ENCODE measurements around the gene ELAVL3.
"Not testable (repeated sequence)": the region's sequence is repeated elsewhere in the genome, so short reads cannot be mapped to it uniquely, and the experiment has no call there.

DNA sequence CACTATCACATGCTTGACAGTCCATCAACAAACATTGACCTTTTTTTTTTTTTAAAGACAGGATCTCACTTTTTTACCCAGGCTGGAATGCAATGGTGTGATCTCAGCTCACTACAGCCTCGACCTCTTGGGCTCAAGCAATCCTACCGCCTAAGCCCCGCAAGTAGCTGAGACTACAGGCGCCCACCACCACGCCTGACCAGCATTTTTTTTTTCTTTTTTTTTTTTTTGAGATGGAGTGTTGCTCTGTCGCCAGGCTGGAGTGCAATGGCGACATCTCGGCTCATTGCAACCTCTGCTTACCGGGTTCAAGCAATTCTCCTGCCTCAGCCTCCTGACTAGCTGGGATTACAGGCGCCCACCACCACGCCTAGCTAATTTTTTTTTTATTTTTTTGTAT lies 21.9 kb downstream of the ELAVL3 start:
- TF ChIP-seq, protein P1, sequence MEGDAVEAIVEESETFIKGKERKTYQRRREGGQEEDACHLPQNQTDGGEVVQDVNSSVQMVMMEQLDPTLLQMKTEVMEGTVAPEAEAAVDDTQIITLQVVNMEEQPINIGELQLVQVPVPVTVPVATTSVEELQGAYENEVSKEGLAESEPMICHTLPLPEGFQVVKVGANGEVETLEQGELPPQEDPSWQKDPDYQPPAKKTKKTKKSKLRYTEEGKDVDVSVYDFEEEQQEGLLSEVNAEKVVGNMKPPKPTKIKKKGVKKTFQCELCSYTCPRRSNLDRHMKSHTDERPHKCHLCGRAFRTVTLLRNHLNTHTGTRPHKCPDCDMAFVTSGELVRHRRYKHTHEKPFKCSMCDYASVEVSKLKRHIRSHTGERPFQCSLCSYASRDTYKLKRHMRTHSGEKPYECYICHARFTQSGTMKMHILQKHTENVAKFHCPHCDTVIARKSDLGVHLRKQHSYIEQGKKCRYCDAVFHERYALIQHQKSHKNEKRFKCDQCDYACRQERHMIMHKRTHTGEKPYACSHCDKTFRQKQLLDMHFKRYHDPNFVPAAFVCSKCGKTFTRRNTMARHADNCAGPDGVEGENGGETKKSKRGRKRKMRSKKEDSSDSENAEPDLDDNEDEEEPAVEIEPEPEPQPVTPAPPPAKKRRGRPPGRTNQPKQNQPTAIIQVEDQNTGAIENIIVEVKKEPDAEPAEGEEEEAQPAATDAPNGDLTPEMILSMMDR (IDR thresholded peaks at IDR 0.05): not testable (repeated sequence)
- not testable (repeated sequence) for TF ChIP-seq POLR2AphosphoS5, POLR2A, EP300 (IDR thresholded peaks at IDR 0.05)

Measured in upper lobe of left lung (tissue), 4 donors.